K562 (cell line): ENCODE measurements around the gene SYNE2. TPM values are rescaled to one million over a fixed set of nuclear protein-coding genes. Genes with fewer than 3 reads are reported as not detected.

Source experiments
- ATAC-seq: fragments of 200-7000 bp; cut with Tn5 transposase; 3 replicates; pipeline ENCODE4 v1.9.1; 2020; ENCODE audit warnings: moderate library complexity
- BruUV-seq: library from RNA; stranded (reverse); fragments of 400-500 nt; replicated peaks from 2 replicates; lab custom pipeline; 2021; lab: Mats Ljungman, UMichigan
- CTCF ChIA-PET: fragments of 300-600 bp; formaldehyde crosslinking; extraction: SDS; loops from one replicate; lab custom pipeline; 2021; ENCODE audit warnings: low intra/inter-chr PET ratio; lab: Yijun Ruan, JAX
- POLR2A ChIA-PET: fragments of 300-600, 350-650 bp; sonication (Branson Sonifier 250); formaldehyde crosslinking; extraction: SDS; loops from one replicate; lab custom pipeline; 2021; ENCODE audit warnings: antibody characterized with exemption, inconsistent platforms; lab: Yijun Ruan, JAX
- DNase-seq, 4 experiments: peaks; one replicate each; pipeline versions ENCODE4 v3.0.0 to v3.0.0-alpha.2; 2011 to 2018; ENCODE audit warnings: low spot score in 3 of 4, mixed read lengths in 3 of 4; ENCODE audit errors: extremely low read depth in 1 of 4
- FAIRE-seq: peaks from 2 replicates; lab custom pipeline; 2011; peaks lifted over from hg19 to GRCh38; lab: Jason Lieb, UNC
- H2AFZ ChIP-seq: 2 replicates; pipeline ENCODE4 v1.6.0; 2011; ENCODE audit warnings: low read depth, low read length, control low read depth, inconsistent platforms
- H3K27ac ChIP-seq: fragments of 200-600 bp; 3 replicates; pipeline ENCODE4 v1.8.0; 2011; ENCODE audit warnings: low read depth, mild to moderate bottlenecking, control low read depth, inconsistent platforms, low read length, moderate library complexity, mixed read lengths; ENCODE audit errors: extremely low read depth
- H3K27me3 ChIP-seq, 2 experiments: fragments of 300-600 bp in 1 of 2; 2 replicates in 1 of 2; 3 replicates in 1 of 2; pipeline versions ENCODE4 v1.6.0 to v1.8.0; 2011; ENCODE audit warnings: inconsistent platforms in 2 of 2, low read length in 2 of 2, mild to moderate bottlenecking in 1 of 2, mixed read lengths in 1 of 2, moderate library complexity in 1 of 2; ENCODE audit not compliant: control insufficient read depth in 2 of 2, insufficient read depth in 2 of 2
- H3K36me3 ChIP-seq: fragments of 300-600 bp; 3 replicates; pipeline ENCODE4 v1.8.0; 2011; ENCODE audit warnings: mild to moderate bottlenecking, low read length, inconsistent platforms; ENCODE audit not compliant: control insufficient read depth, insufficient read depth
- H3K4me1 ChIP-seq, 2 experiments: fragments of 200-600 bp in 1 of 2; replicated peaks in 1 of 2; 2 replicates in 1 of 2; 3 replicates in 1 of 2; pipeline versions ENCODE4 v1.5.1 to v1.8.0; 2011; ENCODE audit warnings: inconsistent platforms in 2 of 2, low read length in 2 of 2, mild to moderate bottlenecking in 1 of 2, mixed read lengths in 1 of 2, moderate library complexity in 1 of 2; ENCODE audit not compliant: control insufficient read depth in 2 of 2, insufficient read depth in 2 of 2
- H3K4me2 ChIP-seq: 2 replicates; pipeline ENCODE4 v1.6.1; 2011; ENCODE audit warnings: low read length, control low read depth, inconsistent platforms, mixed read lengths; ENCODE audit not compliant: insufficient read depth
- H3K4me3 ChIP-seq: fragments of 200-600 bp; sonication (generic), shearing (Covaris generic); 2 replicates; pipeline ENCODE4 v1.5.1; 2016; ENCODE audit warnings: control low read depth, inconsistent platforms
- H3K79me2 ChIP-seq: fragments of 200-600 bp; 3 replicates; pipeline ENCODE4 v1.8.0; 2011; ENCODE audit warnings: low read length, inconsistent platforms; ENCODE audit not compliant: control insufficient read depth, insufficient read depth
- H3K9ac ChIP-seq, 2 experiments: 2 replicates each; pipeline versions ENCODE4 v1.6.0 to v1.6.1; 2011; ENCODE audit warnings: low read depth in 2 of 2, low read length in 2 of 2, control low read depth in 1 of 2, inconsistent platforms in 1 of 2, mild to moderate bottlenecking in 1 of 2, mixed read lengths in 1 of 2; ENCODE audit not compliant: insufficient read depth in 1 of 2
- H3K9me1 ChIP-seq: one replicate; pipeline ENCODE4 v1.6.0; 2011; ENCODE audit warnings: inconsistent platforms, mild to moderate bottlenecking, low read length, moderate library complexity; ENCODE audit not compliant: control insufficient read depth, insufficient read depth
- H3K9me3 ChIP-seq: replicated peaks from 2 replicates; pipeline ENCODE4 v1.5.1; 2011; ENCODE audit warnings: low read depth, low read length, inconsistent platforms; ENCODE audit not compliant: control insufficient read depth, insufficient read depth
- H4K20me1 ChIP-seq: replicated peaks from 2 replicates; pipeline ENCODE4 v1.6.1; 2011; ENCODE audit warnings: low read length, inconsistent platforms, mixed read lengths; ENCODE audit not compliant: control insufficient read depth, insufficient read depth
- E2F1 ChIP-seq: sonication (generic); formaldehyde crosslinking; IDR thresholded peaks from 2 replicates; pipeline ENCODE4 v1.8.1; 2023; ENCODE audit warnings: mild to moderate bottlenecking, missing genetic modification reagents, moderate library complexity
- HNRNPL ChIP-seq: fragments of 200-400 bp; formaldehyde crosslinking; IDR thresholded peaks from 2 replicates; pipeline ENCODE4 v1.6.1; 2017; ENCODE audit warnings: low read depth, mild to moderate bottlenecking, low read length
- ZNF395 ChIP-seq: fragments of 200-800 bp; sonication (Bioruptor generic); IDR thresholded peaks from 2 replicates; pipeline ENCODE4 v1.6.1; 2017; ENCODE audit warnings: missing genetic modification characterization, missing compliant biosample characterization
- WGBS: fragments of 100-300 bp; shearing (Covaris generic); methylation state at CpG from one replicate; pipeline ENCODE4 v1.1.6; 2016; ENCODE audit warnings: low coverage, mixed read lengths; ENCODE audit not compliant: insufficient coverage; ENCODE audit errors: missing lambda C conversion rate; 5-methylcytosine and 5-hydroxymethylcytosine counted together
- in situ Hi-C: fragments of 300-500 bp; cut with MboI; formaldehyde crosslinking; loops from 4 replicates; pipeline ENCODE4 v1.15.0; 2018; ENCODE audit warnings: inconsistent platforms, mixed read lengths
- intact Hi-C: fragments of 100-400 bp; cut with micrococcal nuclease; formaldehyde crosslinking; loops from 2 replicates; pipeline ENCODE4 v1.14.2; 2022
- polyA plus RNA-seq, 8 experiments: library from polyadenylated mRNA; depleted of rRNA in 4 of 8; stranded (reverse) in 5 of 8; unstranded in 3 of 8; fragments of >200 nt; fragmentation: Nextera tagmentation in 2 of 8; fragmentation: Illumina TruSeq in 1 of 8; extraction: Ambion mirVana in 2 of 8; extraction: Trizol in 1 of 8; gene quantifications; 2 replicates each; pipeline versions ENCODE4 v1.2.1 to v1.2.3, GENCODE V29; 2011 to 2014; ENCODE audit warnings: inconsistent platforms in 1 of 8, missing spikeins in 1 of 8
- total RNA-seq, 7 experiments: library from RNA; depleted of rRNA in 6 of 7; stranded (reverse); fragments of >200 nt in 6 of 7; fragmentation: Illumina TruSeq in 2 of 7; extraction: Trizol in 2 of 7; gene quantifications; 2 replicates each; pipeline versions ENCODE4 v1.2.1 to v1.2.3, GENCODE V29; 2011 to 2021; ENCODE audit warnings: low replicate concordance in 1 of 7

SYNE2 gene
- total and polyA plus RNA-seq, 9 of the 15 experiments (the other 6 are each of a cell fraction or from before 2014, with no cell fraction given), result 0.06 to 0.53 (median 0.11) TPM

GRCh38 chr14:63981569-63981968 lies 128.8 kb downstream of the SYNE2 start:
- Histone ChIP-seq H3K9me1 (no peaks in the 10 kb centered on the region), H3K27me3 (no peaks in the 10 kb centered on the region), H3K79me2 (no peaks in the 10 kb centered on the region), H3K4me3 (no peak overlapping the region), H3K4me2 (no peak overlapping the region), H4K20me1 (no peaks in the 10 kb centered on the region), H3K27ac (no peak overlapping the region), H3K4me1 (no peaks in the 10 kb centered on the region), H3K36me3 (no peaks in the 10 kb centered on the region), H3K9ac (no peak overlapping the region), H2AFZ (no peak overlapping the region), H3K9me3 (no peaks in the 10 kb centered on the region)
- BruUV-seq, result no TSS peak
- WGBS, result 0% methylated on average over 4 of the region's 4 CpGs
- ATAC-seq (no peak), FAIRE-seq (no peak), DNase-seq (no peak)
- CTCF ChIA-PET, result no interaction called here
- in situ Hi-C loops (no loop called here), intact Hi-C loops (no loop called here)
- TF ChIP-seq ZNF395 (CRISPR knock-in tag), result no peak
- no peak for TF ChIP-seq E2F1 (CRISPR knock-in tag)
- TF ChIP-seq HNRNPL, result no peak
- POLR2A ChIA-PET, result no interaction called here
